HEK293 (cell line): ENCODE measurements around the gene ARMC5.

Experiments
- CTCF ChIA-PET: fragments of 350-600 bp; formaldehyde crosslinking; extraction: SDS; loops from one replicate; lab custom pipeline; 2021; ENCODE audit warnings: antibody characterized with exemption; lab: Yijun Ruan, JAX
- POLR2A ChIA-PET: fragments of 300-600 bp; formaldehyde crosslinking; extraction: SDS; loops from one replicate; lab custom pipeline; 2020; ENCODE audit warnings: antibody characterized with exemption, inconsistent platforms; lab: Yijun Ruan, JAX
- H3K27ac ChIP-seq: fragments of 200-500 bp; sonication (Bioruptor generic); 2 replicates; pipeline ENCODE4 v1.5.1; 2014; ENCODE audit warnings: low read depth, low read length, control low read depth, inconsistent platforms; ENCODE audit errors: extremely low read depth
- H3K36me3 ChIP-seq, 2 experiments: fragments of 200-500 bp in 1 of 2; sonication (Bioruptor generic) in 1 of 2; 1 replicate in 1 of 2; 2 replicates in 1 of 2; pipeline ENCODE4 v1.5.1; 2014 to 2017; ENCODE audit warnings: inconsistent platforms in 2 of 2, low read length in 2 of 2; ENCODE audit not compliant: control insufficient read depth in 2 of 2, insufficient read depth in 1 of 2
- H3K4me1 ChIP-seq: fragments of 200-500 bp; sonication (Bioruptor generic); 2 replicates; pipeline ENCODE4 v1.5.1; 2014; ENCODE audit warnings: mild to moderate bottlenecking, low read length, inconsistent platforms; ENCODE audit not compliant: control insufficient read depth, insufficient read depth
- H3K4me3 ChIP-seq: 2 replicates; pipeline ENCODE4 v1.5.1; 2011; ENCODE audit warnings: low read depth, mild to moderate bottlenecking, control low read depth, low read length, moderate library complexity
- H3K9me3 ChIP-seq: fragments of 200-500 bp; sonication (Bioruptor generic); 2 replicates; pipeline ENCODE4 v1.5.1; 2014; ENCODE audit warnings: low read depth, low read length, inconsistent platforms; ENCODE audit not compliant: control insufficient read depth, insufficient read depth
- GLI4 ChIP-seq: fragments of 450-650 bp; formaldehyde crosslinking; IDR thresholded peaks from 2 replicates; pipeline ENCODE4 v1.5.1; 2016; ENCODE audit warnings: missing biosample characterization, missing genetic modification characterization
- SALL2 ChIP-seq: fragments of 450-650 bp; formaldehyde crosslinking; IDR thresholded peaks from 2 replicates; pipeline ENCODE4 v1.5.0; 2017; ENCODE audit warnings: missing biosample characterization, mild to moderate bottlenecking, missing genetic modification characterization, borderline replicate concordance
- TSHZ1 ChIP-seq: fragments of 450-650 bp; formaldehyde crosslinking; IDR thresholded peaks from 2 replicates; pipeline ENCODE4 v1.5.1; 2016; ENCODE audit warnings: missing biosample characterization, missing genetic modification characterization, borderline replicate concordance
- ZBTB17 ChIP-seq: fragments of 450-650 bp; formaldehyde crosslinking; IDR thresholded peaks from 2 replicates; pipeline ENCODE4 v1.5.1; 2016; ENCODE audit warnings: missing biosample characterization, missing genetic modification characterization
- ZNF132 ChIP-seq: fragments of 450-650 bp; formaldehyde crosslinking; IDR thresholded peaks from 2 replicates; pipeline ENCODE4 v1.5.1; 2017; ENCODE audit warnings: missing biosample characterization, missing genetic modification characterization, borderline replicate concordance
- ZNF140 ChIP-seq: fragments of 450-650 bp; formaldehyde crosslinking; IDR thresholded peaks from 2 replicates; pipeline ENCODE4 v1.5.1; 2016; ENCODE audit warnings: missing biosample characterization, missing genetic modification characterization
- ZNF202 ChIP-seq: fragments of 450-650 bp; formaldehyde crosslinking; IDR thresholded peaks from 2 replicates; pipeline ENCODE4 v1.5.1; 2016; ENCODE audit warnings: missing biosample characterization, missing genetic modification characterization, borderline replicate concordance
- ZNF214 ChIP-seq: fragments of 450-650 bp; formaldehyde crosslinking; IDR thresholded peaks from 2 replicates; pipeline ENCODE4 v1.5.1; 2017; ENCODE audit warnings: missing biosample characterization, mild to moderate bottlenecking, missing genetic modification characterization, borderline replicate concordance
- ZNF23 ChIP-seq: fragments of 450-650 bp; formaldehyde crosslinking; IDR thresholded peaks from 2 replicates; pipeline ENCODE4 v1.5.1; 2016; ENCODE audit warnings: missing biosample characterization, missing genetic modification characterization, borderline replicate concordance
- ZNF302 ChIP-seq: fragments of 450-650 bp; formaldehyde crosslinking; IDR thresholded peaks from 2 replicates; pipeline ENCODE4 v1.5.1; 2016; ENCODE audit warnings: missing biosample characterization, missing genetic modification characterization, low read depth
- ZNF394 ChIP-seq: fragments of 450-650 bp; formaldehyde crosslinking; IDR thresholded peaks from 2 replicates; pipeline ENCODE4 v1.5.1; 2016; ENCODE audit warnings: missing biosample characterization, missing genetic modification characterization, mild to moderate bottlenecking, moderate library complexity, borderline replicate concordance
- ZNF423 ChIP-seq: fragments of 450-650 bp; formaldehyde crosslinking; IDR thresholded peaks from 2 replicates; pipeline ENCODE4 v1.5.1; 2016; ENCODE audit warnings: missing biosample characterization, missing genetic modification characterization
- ZNF48 ChIP-seq: fragments of 450-650 bp; formaldehyde crosslinking; IDR thresholded peaks from 2 replicates; pipeline ENCODE4 v1.5.1; 2016; ENCODE audit warnings: missing biosample characterization, missing genetic modification characterization
- ZNF518A ChIP-seq: fragments of 450-650 bp; formaldehyde crosslinking; conservative IDR thresholded peaks from 2 replicates; pipeline ENCODE4 v1.5.1; 2016; ENCODE audit warnings: low read depth, missing biosample characterization, missing genetic modification characterization
- ZNF521 ChIP-seq: fragments of 450-650 bp; formaldehyde crosslinking; IDR thresholded peaks from 2 replicates; pipeline ENCODE4 v1.5.1; 2017; ENCODE audit warnings: missing biosample characterization, mild to moderate bottlenecking, missing genetic modification characterization
- ZNF529 ChIP-seq: fragments of 450-650 bp; formaldehyde crosslinking; IDR thresholded peaks from 2 replicates; pipeline ENCODE4 v1.5.1; 2017; ENCODE audit warnings: missing genetic modification characterization, missing biosample characterization; ENCODE audit not compliant: insufficient replicate concordance
- ZNF660 ChIP-seq: fragments of 450-650 bp; IDR thresholded peaks from 2 replicates; pipeline ENCODE4 v1.5.1; 2018; ENCODE audit warnings: missing biosample characterization, mild to moderate bottlenecking, missing genetic modification characterization
- TF ChIP-seq, protein P1 (sequence below): fragments of 450-650 bp; formaldehyde crosslinking; IDR thresholded peaks from 2 replicates; pipeline ENCODE4 v1.5.1; 2017; ENCODE audit warnings: missing biosample characterization, missing genetic modification characterization
- TF ChIP-seq, protein P2 (sequence below): fragments of 450-650 bp; formaldehyde crosslinking; IDR thresholded peaks from 2 replicates; pipeline ENCODE4 v1.5.1; 2016; ENCODE audit warnings: missing biosample characterization, missing genetic modification characterization
- TF ChIP-seq, protein P3 (sequence below): fragments of 450-650 bp; formaldehyde crosslinking; IDR thresholded peaks from 2 replicates; pipeline ENCODE4 v1.5.1; 2017; ENCODE audit warnings: missing biosample characterization, missing genetic modification characterization

Gene ARMC5

GRCh38 chr16:31423801-31424200 lies 35.5 kb upstream of the ARMC5 start:
- no peak for TF ChIP-seq ZBTB17 (tag by site-specific recombination)
- no peak for TF ChIP-seq ZNF529 (tag by site-specific recombination)
- no peak for TF ChIP-seq TSHZ1 (tag by site-specific recombination)
- TF ChIP-seq ZNF132 (tag by site-specific recombination) = no peak
- TF ChIP-seq, protein P1, sequence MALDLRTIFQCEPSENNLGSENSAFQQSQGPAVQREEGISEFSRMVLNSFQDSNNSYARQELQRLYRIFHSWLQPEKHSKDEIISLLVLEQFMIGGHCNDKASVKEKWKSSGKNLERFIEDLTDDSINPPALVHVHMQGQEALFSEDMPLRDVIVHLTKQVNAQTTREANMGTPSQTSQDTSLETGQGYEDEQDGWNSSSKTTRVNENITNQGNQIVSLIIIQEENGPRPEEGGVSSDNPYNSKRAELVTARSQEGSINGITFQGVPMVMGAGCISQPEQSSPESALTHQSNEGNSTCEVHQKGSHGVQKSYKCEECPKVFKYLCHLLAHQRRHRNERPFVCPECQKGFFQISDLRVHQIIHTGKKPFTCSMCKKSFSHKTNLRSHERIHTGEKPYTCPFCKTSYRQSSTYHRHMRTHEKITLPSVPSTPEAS (tag by site-specific recombination) = no peak
- TF ChIP-seq ZNF302 (tag by site-specific recombination) = no peak
- no peak for TF ChIP-seq ZNF394 (tag by site-specific recombination)
- TF ChIP-seq ZNF140 (tag by site-specific recombination) = no peak
- no peak for TF ChIP-seq ZNF660
- Histone ChIP-seq H3K4me3 (no peak overlapping the region), H3K4me1 (no peaks in the 10 kb centered on the region), H3K27ac (no peak overlapping the region), H3K9me3 (no peaks in the 10 kb centered on the region), H3K36me3 (no peaks in the 10 kb centered on the region)
- POLR2A ChIA-PET = no interaction called here
- CTCF ChIA-PET = no interaction called here

- H3K4me3 ChIP-seq = no peak overlapping the region
- TF ChIP-seq ZNF202 = no peak
- TF ChIP-seq GLI4 (tag by site-specific recombination) = no peak
- no peak for TF ChIP-seq ZNF48 (tag by site-specific recombination)
- no peak for TF ChIP-seq SALL2
- TF ChIP-seq, protein P2, sequence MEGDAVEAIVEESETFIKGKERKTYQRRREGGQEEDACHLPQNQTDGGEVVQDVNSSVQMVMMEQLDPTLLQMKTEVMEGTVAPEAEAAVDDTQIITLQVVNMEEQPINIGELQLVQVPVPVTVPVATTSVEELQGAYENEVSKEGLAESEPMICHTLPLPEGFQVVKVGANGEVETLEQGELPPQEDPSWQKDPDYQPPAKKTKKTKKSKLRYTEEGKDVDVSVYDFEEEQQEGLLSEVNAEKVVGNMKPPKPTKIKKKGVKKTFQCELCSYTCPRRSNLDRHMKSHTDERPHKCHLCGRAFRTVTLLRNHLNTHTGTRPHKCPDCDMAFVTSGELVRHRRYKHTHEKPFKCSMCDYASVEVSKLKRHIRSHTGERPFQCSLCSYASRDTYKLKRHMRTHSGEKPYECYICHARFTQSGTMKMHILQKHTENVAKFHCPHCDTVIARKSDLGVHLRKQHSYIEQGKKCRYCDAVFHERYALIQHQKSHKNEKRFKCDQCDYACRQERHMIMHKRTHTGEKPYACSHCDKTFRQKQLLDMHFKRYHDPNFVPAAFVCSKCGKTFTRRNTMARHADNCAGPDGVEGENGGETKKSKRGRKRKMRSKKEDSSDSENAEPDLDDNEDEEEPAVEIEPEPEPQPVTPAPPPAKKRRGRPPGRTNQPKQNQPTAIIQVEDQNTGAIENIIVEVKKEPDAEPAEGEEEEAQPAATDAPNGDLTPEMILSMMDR = no peak
- TF ChIP-seq ZNF521 (tag by site-specific recombination) = no peak
- TF ChIP-seq ZNF214 = no peak
- no peak for TF ChIP-seq ZNF529 (tag by site-specific recombination)
- TF ChIP-seq ZNF423 (tag by site-specific recombination) = no peak
- no peak for TF ChIP-seq ZNF518A (tag by site-specific recombination)
- TF ChIP-seq, protein P3, sequence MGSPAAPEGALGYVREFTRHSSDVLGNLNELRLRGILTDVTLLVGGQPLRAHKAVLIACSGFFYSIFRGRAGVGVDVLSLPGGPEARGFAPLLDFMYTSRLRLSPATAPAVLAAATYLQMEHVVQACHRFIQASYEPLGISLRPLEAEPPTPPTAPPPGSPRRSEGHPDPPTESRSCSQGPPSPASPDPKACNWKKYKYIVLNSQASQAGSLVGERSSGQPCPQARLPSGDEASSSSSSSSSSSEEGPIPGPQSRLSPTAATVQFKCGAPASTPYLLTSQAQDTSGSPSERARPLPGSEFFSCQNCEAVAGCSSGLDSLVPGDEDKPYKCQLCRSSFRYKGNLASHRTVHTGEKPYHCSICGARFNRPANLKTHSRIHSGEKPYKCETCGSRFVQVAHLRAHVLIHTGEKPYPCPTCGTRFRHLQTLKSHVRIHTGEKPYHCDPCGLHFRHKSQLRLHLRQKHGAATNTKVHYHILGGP (tag by site-specific recombination) = no peak
- no peak for TF ChIP-seq ZNF23 (tag by site-specific recombination)
- TF ChIP-seq, all 188 proteins: peak for 0
- Histone ChIP-seq H3K9me3 (no peaks in the 10 kb centered on the region), H3K27ac (no peak overlapping the region), H3K36me3 (no peaks in the 10 kb centered on the region), H3K4me1 (no peaks in the 10 kb centered on the region)
- POLR2A ChIA-PET = interaction anchor here (0.7 to 1.5 kb wide), 4 partner anchors 28 to 222 kb away, joined by 3 to 4 read pairs (median 4); no protein-coding TSS in a partner anchor
- CTCF ChIA-PET = no interaction called here
These were observed 31.6 kb upstream of the ARMC5 start for GRCh38 chr16:31427441-31428278.
